SK-N-SH treated with all-trans-retinoic acid at 6 μM for 48 hours (cell line): Measurements from ENCODE around the gene FAM83C.

Source experiments
- ATAC-seq: fragments of 200-7000 bp; cut with Tn5 transposase; 3 replicates; pipeline ENCODE4 v1.9.1; 2020; ENCODE audit warnings: mild to moderate bottlenecking, moderate library complexity
- ARNTL ChIP-seq: fragments of 450-650 bp; formaldehyde crosslinking; IDR thresholded peaks from 2 replicates; pipeline ENCODE4 v1.5.0; 2020; ENCODE audit warnings: low read depth, mild to moderate bottlenecking, moderate library complexity, borderline replicate concordance
- CSDC2 ChIP-seq: fragments of 250-450 bp; sonication (Bioruptor Pico); IDR thresholded peaks from 2 replicates; pipeline ENCODE4 v1.5.0; 2020; ENCODE audit warnings: mild to moderate bottlenecking, moderate library complexity
- GLIS3 ChIP-seq: fragments of 250-450 bp; sonication (Bioruptor Pico); IDR thresholded peaks from 2 replicates; pipeline ENCODE4 v1.5.0; 2020; ENCODE audit warnings: mild to moderate bottlenecking, moderate library complexity
- OSR1 ChIP-seq: fragments of 250-450 bp; sonication (Bioruptor Pico); IDR thresholded peaks from 2 replicates; pipeline ENCODE4 v1.8.0; 2022; ENCODE audit warnings: moderate library complexity, mild to moderate bottlenecking, inconsistent platforms
- PPARA ChIP-seq: fragments of 250-450 bp; sonication (Bioruptor Pico); IDR thresholded peaks from 2 replicates; pipeline ENCODE4 v1.5.0; 2020; ENCODE audit warnings: mild to moderate bottlenecking, borderline replicate concordance
- RARB ChIP-seq: fragments of 250-450 bp; sonication (Bioruptor Pico); IDR thresholded peaks from 2 replicates; pipeline ENCODE4 v1.8.0; 2021; ENCODE audit warnings: mild to moderate bottlenecking, moderate library complexity
- SNAI2 ChIP-seq: fragments of 250-450 bp; sonication (Bioruptor Pico); IDR thresholded peaks from 2 replicates; pipeline ENCODE4 v1.5.0; 2020; ENCODE audit warnings: mild to moderate bottlenecking, moderate library complexity
- TCF4 ChIP-seq: fragments of 250-450 bp; sonication (Bioruptor Pico); IDR thresholded peaks from 2 replicates; pipeline ENCODE4 v1.8.0; 2021; ENCODE audit warnings: mild to moderate bottlenecking, moderate library complexity, borderline replicate concordance
- TOX ChIP-seq: fragments of 250-450 bp; sonication (Bioruptor Pico); IDR thresholded peaks from 2 replicates; pipeline ENCODE4 v1.8.0; 2021; ENCODE audit warnings: mild to moderate bottlenecking, moderate library complexity, borderline replicate concordance
- ZC3H10 ChIP-seq: fragments of 250-450 bp; sonication (Bioruptor Pico); IDR thresholded peaks from 2 replicates; pipeline ENCODE4 v1.5.1; 2021; ENCODE audit warnings: mild to moderate bottlenecking, moderate library complexity
- ZFP3 ChIP-seq: fragments of 250-450 bp; sonication (Bioruptor Pico); IDR thresholded peaks from 2 replicates; pipeline ENCODE4 v1.5.0; 2020; ENCODE audit warnings: mild to moderate bottlenecking, moderate library complexity
- ZFP30 ChIP-seq: fragments of 450-650 bp; formaldehyde crosslinking; IDR thresholded peaks from 2 replicates; pipeline ENCODE4 v1.5.0; 2022; ENCODE audit warnings: mild to moderate bottlenecking, moderate library complexity
- ZNF565 ChIP-seq: fragments of 450-650 bp; formaldehyde crosslinking; conservative IDR thresholded peaks from 2 replicates; pipeline ENCODE4 v1.5.0; 2020; ENCODE audit warnings: low read depth, mild to moderate bottlenecking, moderate library complexity
- ZNF70 ChIP-seq: fragments of 450-650 bp; formaldehyde crosslinking; IDR thresholded peaks from 2 replicates; pipeline ENCODE4 v1.5.0; 2020; ENCODE audit warnings: mild to moderate bottlenecking, moderate library complexity
- ZNF8 ChIP-seq: fragments of 450-650 bp; formaldehyde crosslinking; IDR thresholded peaks from 2 replicates; pipeline ENCODE4 v1.5.0; 2020; ENCODE audit warnings: mild to moderate bottlenecking, moderate library complexity
- TF ChIP-seq, protein P1 (sequence below): fragments of 250-450 bp; sonication (Bioruptor Pico); IDR thresholded peaks from 2 replicates; pipeline ENCODE4 v1.5.1; 2021; ENCODE audit warnings: mild to moderate bottlenecking, moderate library complexity
- TF ChIP-seq, protein P2 (sequence below): fragments of 250-450 bp; sonication (Bioruptor Pico); IDR thresholded peaks from 2 replicates; pipeline ENCODE4 v1.8.0; 2021; ENCODE audit warnings: low read depth, mild to moderate bottlenecking, moderate library complexity, borderline replicate concordance
- TF ChIP-seq, protein P3 (sequence below): fragments of 250-450 bp; sonication (Bioruptor Pico); IDR thresholded peaks from 2 replicates; pipeline ENCODE4 v1.5.0; 2020; ENCODE audit warnings: mild to moderate bottlenecking, moderate library complexity
- TF ChIP-seq, protein P4 (sequence below): fragments of 250-450 bp; sonication (Bioruptor Pico); IDR thresholded peaks from 2 replicates; pipeline ENCODE4 v1.5.1; 2020; ENCODE audit warnings: low read depth, mild to moderate bottlenecking, moderate library complexity

FAM83C gene

DNA sequence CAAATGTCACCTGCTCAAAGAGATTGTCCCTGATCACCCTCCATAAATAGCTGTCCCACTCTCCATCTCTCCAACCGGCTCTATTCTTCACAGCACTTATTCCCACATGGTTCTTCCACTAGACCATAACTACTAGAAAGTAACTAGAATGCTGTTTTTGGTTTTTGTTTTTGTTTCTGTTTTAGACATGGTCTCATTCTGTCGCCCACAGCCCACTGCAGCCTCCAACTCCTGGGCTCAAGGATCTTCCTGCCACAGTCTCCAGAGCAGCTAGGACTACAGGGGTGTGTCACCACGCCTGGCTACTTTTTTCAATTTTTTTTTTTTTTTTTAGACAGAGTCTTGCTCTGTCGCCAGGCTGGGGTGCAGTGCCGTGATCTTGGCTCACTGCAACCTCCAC, 53.5 kb downstream of the FAM83C start:
- ATAC-seq = no peak
- TF ChIP-seq PPARA (CRISPR knock-in tag) (no peak), CSDC2 (no peak), ZFP30 (CRISPR knock-in tag) (no peak), GLIS3 (CRISPR knock-in tag) (no peak), OSR1 (no peak), TOX (CRISPR knock-in tag) (no peak), TCF4 (CRISPR knock-in tag) (no peak), RARB (CRISPR knock-in tag) (no peak), ZNF70 (CRISPR knock-in tag) (no peak), ZFP3 (CRISPR knock-in tag) (no peak), SNAI2 (CRISPR knock-in tag) (no peak)
- TF ChIP-seq, protein P1, sequence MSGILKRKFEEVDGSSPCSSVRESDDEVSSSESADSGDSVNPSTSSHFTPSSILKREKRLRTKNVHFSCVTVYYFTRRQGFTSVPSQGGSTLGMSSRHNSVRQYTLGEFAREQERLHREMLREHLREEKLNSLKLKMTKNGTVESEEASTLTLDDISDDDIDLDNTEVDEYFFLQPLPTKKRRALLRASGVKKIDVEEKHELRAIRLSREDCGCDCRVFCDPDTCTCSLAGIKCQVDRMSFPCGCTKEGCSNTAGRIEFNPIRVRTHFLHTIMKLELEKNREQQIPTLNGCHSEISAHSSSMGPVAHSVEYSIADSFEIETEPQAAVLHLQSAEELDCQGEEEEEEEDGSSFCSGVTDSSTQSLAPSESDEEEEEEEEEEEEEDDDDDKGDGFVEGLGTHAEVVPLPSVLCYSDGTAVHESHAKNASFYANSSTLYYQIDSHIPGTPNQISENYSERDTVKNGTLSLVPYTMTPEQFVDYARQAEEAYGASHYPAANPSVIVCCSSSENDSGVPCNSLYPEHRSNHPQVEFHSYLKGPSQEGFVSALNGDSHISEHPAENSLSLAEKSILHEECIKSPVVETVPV (CRISPR knock-in tag) = no peak
- TF ChIP-seq, protein P2, sequence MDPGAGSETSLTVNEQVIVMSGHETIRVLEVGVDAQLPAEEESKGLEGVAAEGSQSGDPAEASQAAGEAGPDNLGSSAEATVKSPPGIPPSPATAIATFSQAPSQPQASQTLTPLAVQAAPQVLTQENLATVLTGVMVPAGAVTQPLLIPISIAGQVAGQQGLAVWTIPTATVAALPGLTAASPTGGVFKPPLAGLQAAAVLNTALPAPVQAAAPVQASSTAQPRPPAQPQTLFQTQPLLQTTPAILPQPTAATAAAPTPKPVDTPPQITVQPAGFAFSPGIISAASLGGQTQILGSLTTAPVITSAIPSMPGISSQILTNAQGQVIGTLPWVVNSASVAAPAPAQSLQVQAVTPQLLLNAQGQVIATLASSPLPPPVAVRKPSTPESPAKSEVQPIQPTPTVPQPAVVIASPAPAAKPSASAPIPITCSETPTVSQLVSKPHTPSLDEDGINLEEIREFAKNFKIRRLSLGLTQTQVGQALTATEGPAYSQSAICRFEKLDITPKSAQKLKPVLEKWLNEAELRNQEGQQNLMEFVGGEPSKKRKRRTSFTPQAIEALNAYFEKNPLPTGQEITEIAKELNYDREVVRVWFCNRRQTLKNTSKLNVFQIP (CRISPR knock-in tag) = no peak

DNA sequence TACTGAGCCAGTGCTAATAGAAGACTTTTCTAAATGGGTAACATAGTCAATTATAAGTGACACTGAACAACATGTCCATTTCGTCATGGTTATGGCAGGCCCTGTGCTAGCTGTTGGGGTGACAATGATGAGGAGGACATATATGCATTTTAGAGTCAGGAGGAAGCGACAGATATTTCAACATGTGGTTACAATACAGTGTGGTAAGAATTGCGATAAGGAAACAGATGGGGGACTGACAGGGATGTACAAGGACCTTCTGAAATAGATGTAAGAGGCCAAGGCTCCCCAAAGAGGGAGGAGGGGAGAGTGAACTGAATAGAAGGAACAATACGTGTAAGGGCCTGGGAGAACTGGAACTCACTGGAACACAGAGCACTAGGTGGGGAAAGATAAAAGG, 54.1 kb downstream of the FAM83C start:
- ATAC-seq = no peak
- TF ChIP-seq, protein P2 (CRISPR knock-in tag) = no peak
- TF ChIP-seq PPARA (CRISPR knock-in tag) (no peak), ZFP3 (CRISPR knock-in tag) (no peak)

DNA sequence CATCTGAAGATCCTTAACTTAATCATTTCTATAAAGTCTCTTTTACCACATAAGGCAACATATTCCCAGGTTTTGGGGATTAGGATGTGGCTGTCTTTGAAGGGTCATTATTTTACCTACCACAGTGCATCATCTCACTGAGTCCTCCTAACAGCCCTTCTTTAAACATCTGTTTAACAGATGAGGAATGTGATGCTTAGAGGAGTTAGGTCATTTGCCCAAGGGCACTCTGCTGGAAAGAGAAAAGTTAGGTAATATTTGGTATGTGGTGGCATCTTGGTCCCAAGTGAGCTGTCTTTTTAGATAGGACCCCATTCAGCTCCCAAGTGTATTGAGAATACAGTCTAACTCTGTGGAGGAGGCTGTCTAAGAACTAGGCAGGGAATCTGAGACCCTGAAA, 54.7 kb downstream of the FAM83C start:
- no peak for ATAC-seq

DNA sequence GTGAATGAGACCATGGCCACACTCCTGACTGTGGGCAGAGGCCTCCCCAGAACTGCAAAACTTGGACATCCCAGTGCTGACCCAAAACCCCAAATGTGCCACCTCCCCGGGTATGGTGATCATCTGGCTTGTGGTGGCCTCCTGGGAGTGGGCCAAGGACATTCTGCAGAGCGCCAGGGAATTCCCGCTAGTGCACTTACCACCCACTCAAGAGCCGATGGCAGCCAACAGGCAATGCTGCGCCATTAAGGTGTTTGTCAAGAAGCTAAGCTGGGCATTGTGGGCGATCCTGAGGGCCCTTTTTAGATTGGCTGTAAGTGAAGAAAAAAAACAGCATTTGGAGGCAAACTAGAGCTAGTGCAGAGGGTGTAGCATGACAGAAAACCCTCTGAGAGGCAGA, 56.3 kb downstream of the FAM83C start:
- TF ChIP-seq ZFP30 (CRISPR knock-in tag) (no peak), TCF4 (CRISPR knock-in tag) (no peak), TOX (CRISPR knock-in tag) (no peak), ZC3H10 (CRISPR knock-in tag) (no peak), ZNF565 (CRISPR knock-in tag) (no peak), ARNTL (no peak)
- TF ChIP-seq, protein P3, sequence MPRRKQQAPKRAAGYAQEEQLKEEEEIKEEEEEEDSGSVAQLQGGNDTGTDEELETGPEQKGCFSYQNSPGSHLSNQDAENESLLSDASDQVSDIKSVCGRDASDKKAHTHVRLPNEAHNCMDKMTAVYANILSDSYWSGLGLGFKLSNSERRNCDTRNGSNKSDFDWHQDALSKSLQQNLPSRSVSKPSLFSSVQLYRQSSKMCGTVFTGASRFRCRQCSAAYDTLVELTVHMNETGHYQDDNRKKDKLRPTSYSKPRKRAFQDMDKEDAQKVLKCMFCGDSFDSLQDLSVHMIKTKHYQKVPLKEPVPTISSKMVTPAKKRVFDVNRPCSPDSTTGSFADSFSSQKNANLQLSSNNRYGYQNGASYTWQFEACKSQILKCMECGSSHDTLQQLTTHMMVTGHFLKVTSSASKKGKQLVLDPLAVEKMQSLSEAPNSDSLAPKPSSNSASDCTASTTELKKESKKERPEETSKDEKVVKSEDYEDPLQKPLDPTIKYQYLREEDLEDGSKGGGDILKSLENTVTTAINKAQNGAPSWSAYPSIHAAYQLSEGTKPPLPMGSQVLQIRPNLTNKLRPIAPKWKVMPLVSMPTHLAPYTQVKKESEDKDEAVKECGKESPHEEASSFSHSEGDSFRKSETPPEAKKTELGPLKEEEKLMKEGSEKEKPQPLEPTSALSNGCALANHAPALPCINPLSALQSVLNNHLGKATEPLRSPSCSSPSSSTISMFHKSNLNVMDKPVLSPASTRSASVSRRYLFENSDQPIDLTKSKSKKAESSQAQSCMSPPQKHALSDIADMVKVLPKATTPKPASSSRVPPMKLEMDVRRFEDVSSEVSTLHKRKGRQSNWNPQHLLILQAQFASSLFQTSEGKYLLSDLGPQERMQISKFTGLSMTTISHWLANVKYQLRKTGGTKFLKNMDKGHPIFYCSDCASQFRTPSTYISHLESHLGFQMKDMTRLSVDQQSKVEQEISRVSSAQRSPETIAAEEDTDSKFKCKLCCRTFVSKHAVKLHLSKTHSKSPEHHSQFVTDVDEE (CRISPR knock-in tag) = no peak
- TF ChIP-seq, protein P4, sequence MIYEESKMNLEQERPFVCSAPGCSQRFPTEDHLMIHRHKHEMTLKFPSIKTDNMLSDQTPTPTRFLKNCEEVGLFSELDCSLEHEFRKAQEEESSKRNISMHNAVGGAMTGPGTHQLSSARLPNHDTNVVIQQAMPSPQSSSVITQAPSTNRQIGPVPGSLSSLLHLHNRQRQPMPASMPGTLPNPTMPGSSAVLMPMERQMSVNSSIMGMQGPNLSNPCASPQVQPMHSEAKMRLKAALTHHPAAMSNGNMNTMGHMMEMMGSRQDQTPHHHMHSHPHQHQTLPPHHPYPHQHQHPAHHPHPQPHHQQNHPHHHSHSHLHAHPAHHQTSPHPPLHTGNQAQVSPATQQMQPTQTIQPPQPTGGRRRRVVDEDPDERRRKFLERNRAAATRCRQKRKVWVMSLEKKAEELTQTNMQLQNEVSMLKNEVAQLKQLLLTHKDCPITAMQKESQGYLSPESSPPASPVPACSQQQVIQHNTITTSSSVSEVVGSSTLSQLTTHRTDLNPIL (CRISPR knock-in tag) = no peak
- TF ChIP-seq, protein P2 (CRISPR knock-in tag) = no peak
- no peak for ATAC-seq

More for the DNA sequence above, 54.7 kb downstream of the FAM83C start:
- TF ChIP-seq, protein P2 (CRISPR knock-in tag) = no peak
- no peak for TF ChIP-seq ZNF565 (CRISPR knock-in tag)
- TF ChIP-seq SNAI2 (CRISPR knock-in tag) = no peak
- TF ChIP-seq PPARA (CRISPR knock-in tag) = no peak
- TF ChIP-seq, protein P4 (CRISPR knock-in tag) = no peak
- no peak for TF ChIP-seq ZFP3 (CRISPR knock-in tag)
- no peak for TF ChIP-seq RARB (CRISPR knock-in tag)
- TF ChIP-seq GLIS3 (CRISPR knock-in tag) = no peak
- no peak for TF ChIP-seq ZFP30 (CRISPR knock-in tag)
- no peak for TF ChIP-seq ZNF8 (CRISPR knock-in tag)
